Right renal cortex interstitium (tissue), 3 donors: ENCODE data around the gene SENP1. TPM values are rescaled to one million over a fixed set of nuclear protein-coding genes. Genes with fewer than 3 reads are reported as not detected.

Source experiments
- DNase-seq, 3 donors: peaks; one replicate each; pipeline ENCODE4 v3.0.0-alpha.2; 2013; ENCODE audit warnings: low read depth in 3 of 3, low spot score in 2 of 3
- polyA plus RNA-seq, 3 donors: library from polyadenylated mRNA; unstranded; fragments of 120-200 nt; gene quantifications; one replicate each; pipeline ENCODE4 v1.2.1, GENCODE V29; 2013; ENCODE audit not compliant: insufficient read length in 3 of 3

SENP1 gene
- polyA plus RNA-seq, 3 donors = 27.2 to 29.1 (median 27.7) TPM

DNA sequence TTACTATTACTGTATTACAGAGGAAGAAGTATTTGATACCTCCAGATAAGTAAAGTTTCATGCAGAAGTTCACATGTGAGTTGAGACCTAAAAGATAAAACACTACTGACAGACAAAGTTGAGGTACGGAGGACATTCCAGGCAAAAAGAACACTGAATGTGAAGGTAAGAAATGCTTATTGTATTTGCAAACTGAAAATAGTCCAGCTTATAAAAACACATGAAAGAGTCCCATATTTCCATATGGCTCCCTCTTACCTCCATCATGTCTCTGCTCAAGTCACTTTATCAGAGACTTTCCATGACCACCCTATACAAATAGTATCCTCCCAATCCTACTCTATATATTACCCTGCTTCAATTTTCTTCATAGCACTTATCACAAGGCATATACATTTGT lies 35.8 kb downstream of the SENP1 start:
- DNase-seq = no peak

DNA sequence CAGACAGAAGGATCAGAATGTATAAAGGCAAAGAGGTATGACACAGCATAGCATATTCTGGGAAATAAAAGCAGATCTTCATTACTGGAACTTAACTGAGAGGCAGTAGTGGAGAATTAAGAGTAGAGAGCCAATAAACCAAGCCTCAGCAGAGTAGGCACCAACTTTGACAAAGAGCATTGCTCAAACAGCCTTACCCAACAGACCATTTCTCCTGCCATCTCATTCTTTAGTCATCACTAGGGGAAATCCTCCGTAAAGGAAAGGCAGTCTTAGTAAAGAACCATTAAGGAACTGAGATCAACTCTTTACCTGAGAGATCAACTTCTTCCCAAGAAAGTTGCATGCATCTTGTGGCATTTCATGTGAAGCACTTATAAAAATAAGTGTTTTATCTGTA lies 36.6 kb downstream of the SENP1 start:
- DNase-seq = no peak

DNA sequence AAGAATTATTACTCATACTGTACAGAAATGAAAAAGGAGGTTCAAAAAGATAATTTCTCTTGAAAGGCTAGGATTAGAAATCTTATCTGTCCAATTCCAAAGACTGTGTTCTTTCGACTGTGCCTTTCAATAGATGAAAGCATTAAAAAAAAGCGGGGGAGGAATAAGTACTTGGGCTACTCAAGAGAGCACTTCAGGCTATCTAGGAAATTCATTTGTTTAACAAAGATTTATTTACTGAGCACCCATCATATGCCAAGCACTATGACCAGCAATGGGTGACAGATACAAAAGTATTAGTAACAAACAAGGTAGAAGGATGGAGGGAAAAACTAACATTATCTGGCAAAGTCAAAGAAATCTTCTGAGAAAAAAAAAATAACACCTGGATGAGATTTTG lies 37.4 kb downstream of the SENP1 start:
- DNase-seq = no peak

DNA sequence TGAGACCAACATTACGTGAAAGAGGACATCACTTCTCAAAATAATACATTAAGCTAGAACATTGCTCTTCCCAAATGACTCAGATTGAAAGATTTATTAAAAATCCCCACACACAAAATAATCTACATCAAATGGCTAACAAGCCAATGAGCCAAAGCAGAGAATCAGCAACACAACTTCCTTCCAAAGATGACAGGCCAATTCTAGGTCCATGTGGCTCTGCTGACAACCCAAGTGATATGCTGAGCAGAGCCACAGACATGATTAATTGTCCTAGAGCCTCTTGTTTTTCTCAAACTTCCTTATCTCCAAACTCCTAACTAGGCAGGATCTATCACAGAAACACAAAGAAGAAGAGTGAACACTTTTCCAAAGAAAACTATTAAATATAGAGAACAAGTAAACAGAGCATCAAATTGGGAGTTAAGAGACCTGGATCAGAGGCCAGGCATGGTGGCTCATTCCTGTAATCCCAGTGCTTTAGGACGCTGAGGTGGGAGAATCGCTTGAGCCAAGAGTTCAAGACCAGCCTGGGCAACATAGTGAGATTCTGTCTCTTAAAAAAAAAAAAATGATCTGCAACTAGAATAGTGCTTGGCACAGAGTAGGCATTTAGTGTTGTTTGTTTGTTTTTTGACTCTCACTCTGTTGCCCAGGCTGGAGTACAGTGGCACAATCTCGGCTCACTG lies 38.5 kb downstream of the SENP1 start:
- no peak for DNase-seq

DNA sequence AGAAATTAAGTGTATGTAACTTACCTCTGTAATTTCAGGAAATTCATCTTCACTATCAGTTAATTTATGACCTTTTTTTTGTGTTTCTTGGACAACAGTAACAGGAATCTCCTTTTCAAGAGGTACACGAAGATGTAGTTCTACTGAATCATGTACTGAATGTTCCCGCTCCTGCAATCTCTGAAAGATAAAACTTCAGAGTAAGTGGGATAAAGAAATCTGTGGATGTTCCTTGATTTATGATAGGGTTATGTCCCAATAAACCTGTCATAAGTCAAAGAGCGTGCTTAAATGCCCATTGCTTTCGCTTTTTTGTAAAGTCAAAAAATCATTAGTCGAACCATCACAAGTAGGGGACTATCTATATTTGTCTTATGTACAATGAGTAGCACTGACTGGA lies 40.8 kb downstream of the SENP1 start:
- no peak for DNase-seq

DNA sequence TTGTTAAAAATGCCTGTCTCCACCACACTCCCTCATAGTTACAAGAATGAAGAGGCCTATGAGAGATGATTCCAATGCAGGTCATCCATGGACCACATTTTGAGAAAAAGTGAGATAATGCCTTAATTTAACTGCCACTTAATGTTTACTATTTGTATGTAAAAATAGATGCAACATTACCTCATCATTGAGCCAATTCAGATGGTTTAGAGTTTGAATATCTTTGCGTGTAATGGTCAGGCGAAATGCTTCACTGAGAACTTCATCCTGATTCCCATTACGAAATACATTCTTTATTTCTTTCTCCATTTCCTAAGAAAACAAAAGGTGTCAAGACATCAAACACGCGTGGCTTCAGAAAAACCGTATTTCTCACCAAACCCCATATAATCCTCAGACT lies 42.3 kb downstream of the SENP1 start:
- DNase-seq = no peak

DNA sequence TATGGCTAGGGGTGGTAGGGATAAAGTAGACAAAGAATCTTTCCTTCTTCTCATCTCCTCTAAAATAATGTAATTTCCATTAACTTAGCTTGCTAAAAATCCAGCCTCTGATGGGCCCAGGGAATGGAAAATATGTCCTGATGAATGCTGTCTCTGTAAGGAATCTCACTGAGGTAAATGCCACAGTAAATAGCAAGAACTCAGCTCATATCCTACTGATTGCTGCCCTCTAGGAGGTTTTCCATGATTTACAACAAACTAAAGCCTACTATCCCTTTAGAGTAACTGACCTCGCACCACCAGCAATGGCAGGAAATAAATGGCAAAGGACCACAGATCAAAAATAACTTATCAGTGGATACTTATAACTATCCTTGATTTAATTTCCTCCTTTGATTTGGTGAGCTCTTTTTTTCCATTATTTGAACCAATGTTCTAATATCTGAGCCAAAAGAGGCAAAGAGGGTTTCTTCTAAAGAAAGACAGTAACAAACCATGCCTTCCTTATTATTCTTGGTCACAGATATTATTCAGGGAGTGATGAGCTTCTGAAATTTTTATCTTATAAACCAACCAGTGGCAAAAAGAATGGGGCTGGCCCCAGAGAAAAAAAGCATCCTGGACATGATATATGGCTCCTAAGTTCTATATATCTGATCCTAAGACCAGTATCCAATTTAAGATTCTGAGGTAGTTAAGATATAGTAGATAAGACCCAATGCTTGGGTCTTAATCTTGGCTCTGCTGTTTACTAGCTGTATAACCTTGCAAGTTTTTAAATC lies 43.8 kb downstream of the SENP1 start:
- no peak for DNase-seq

DNA sequence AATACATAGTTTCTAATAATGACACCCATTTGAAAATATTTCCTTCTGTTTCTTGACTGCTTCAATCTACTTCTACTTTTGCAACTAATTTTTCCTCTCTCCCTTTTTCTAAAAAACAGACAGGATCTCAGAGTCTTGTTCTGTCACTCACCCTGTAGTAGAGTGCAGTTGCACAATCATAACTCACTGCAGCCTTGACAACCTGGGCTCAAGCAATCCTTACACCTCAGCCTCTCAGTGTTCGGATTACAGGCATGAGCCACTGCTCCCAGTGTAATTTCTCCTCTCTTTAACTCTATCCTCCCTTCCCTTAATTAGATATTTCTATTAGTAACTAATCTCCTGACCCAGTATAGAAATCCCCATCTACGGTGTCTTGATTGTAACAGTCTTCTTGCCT lies 45.4 kb downstream of the SENP1 start:
- no peak for DNase-seq

DNA sequence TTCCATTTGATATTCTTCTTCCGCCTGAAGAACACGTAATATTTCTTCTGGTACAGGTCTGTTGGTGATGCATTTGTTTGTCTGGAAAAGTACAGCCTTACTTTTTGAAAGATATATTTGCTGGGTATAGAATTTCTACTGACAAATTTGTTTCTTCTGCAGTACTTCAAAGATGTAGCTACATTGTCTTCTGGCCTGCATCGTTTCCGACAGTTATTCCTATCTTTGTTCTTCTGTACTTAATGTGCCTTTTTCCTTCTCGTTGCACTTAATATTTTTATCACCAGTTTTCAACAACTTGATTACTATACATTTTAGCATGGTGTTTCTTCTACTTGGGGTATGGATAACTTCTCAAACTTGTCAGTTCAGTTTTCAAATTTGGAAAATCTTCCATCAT lies 47.1 kb downstream of the SENP1 start:
- no peak for DNase-seq

DNA sequence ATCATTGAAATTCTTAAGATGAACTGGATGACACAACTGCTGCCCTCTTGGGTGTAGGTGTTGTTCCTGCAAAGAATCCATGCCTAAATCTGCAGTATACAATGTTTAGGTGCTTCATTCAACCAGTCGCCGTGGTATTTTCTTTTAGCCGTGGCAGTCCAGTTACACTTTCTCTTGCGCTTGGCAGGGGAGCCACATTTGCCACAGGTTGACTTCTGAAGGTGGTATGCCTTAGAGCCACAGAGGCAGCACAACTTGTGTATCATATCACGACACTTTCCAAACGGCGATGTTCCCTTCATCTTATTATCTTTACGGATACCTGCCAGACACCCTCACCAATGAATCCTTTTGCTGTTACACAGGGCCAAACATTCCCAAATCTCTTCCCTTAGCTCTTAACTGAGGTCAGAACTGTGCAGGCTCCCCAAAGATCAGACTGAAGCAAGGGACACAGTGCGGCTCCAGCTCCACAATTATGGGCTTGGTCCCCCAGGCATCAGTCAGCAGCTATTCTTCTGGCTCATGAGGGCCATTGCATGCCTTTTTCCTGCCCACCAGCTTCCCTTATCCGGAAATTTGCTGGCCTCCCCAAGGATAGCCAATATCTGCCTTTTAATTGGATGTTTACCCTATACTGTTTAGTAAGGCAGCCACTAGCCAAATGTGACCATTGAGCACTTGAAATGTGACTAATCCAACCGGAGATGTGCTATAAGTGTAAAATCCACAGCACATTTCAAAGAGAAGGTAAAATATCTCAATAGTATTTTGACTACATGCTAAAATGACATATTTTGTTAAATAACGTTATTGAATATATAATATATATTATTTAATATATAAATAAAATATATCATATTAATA lies 50.7 kb downstream of the SENP1 start:
- DNase-seq = no peak

DNA sequence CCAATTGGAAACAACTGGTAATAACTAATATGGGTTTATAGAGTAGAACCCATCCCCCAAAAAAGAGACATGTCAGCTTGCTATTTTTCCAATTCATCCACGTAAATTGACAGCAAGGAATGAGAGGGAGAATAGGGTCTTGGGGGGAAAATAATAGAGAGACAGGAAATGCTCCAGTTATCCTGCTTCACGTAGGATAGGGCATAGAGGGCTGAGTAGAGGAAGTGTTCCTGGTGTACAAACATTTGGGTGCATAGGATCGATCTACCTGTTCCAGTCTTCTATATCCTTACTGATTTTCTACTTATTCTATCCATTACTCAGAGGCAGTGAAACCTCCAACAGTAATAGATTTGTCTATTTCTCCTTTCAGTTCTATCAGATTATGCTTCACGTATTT lies 52.0 kb downstream of the SENP1 start:
- no peak for DNase-seq

DNA sequence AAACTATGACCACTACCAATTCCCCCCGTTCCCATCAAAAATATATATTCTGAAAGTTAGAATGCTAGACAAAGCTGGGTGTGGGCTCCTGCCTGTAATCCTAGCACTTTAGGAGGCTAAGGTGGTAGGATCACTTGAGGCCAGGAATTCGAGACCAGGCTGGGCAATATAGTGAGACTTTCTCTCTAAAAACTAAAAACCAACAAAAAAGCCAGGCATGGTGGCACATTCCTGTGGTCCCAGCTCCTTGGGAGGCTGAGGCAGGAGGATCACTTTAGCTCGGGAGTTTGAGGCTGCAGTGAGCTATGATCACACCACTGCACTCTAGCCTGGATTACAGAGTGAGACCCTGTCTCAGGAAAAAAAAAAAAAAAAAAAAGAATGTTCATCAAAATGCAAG lies 52.8 kb downstream of the SENP1 start:
- no peak for DNase-seq

DNA sequence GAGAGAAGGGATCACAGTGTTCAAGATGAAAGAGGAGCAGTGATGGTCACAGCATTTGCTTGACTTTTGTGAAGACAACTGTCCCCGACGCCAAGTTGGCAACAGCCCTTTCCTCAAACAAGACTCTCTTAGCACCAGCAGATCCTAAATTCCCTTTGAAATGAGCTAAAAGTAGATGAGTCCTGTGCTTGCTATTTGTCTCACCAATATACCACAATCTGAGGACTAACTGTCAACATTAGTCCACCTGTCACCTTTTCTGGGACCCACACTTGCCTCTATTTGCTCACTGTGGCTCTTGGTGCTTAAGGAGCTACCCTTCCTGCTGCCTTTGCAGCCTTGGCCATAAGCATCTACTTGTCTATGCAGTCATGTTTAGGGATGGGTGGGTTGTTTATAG lies 54.2 kb downstream of the SENP1 start:
- DNase-seq = no peak

DNA sequence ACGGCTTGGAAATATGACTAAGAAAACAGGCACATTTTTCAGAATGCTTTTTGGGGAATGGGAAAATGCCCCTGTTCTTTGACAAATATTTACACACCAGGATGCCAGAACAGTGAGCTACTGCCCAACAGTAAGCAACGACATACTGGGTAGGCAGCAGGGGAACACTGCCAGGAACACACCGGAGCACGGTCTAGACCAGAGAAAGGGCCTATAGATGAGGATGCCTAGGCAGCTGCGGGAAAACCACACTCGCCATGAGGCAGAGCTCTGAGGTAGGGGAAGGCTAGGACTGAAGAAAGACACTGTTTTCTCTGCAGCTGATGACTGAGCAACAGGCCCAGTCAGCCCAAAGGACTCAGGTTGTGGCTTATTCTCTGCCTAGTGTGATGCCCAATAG lies 55.7 kb downstream of the SENP1 start:
- no peak for DNase-seq

DNA sequence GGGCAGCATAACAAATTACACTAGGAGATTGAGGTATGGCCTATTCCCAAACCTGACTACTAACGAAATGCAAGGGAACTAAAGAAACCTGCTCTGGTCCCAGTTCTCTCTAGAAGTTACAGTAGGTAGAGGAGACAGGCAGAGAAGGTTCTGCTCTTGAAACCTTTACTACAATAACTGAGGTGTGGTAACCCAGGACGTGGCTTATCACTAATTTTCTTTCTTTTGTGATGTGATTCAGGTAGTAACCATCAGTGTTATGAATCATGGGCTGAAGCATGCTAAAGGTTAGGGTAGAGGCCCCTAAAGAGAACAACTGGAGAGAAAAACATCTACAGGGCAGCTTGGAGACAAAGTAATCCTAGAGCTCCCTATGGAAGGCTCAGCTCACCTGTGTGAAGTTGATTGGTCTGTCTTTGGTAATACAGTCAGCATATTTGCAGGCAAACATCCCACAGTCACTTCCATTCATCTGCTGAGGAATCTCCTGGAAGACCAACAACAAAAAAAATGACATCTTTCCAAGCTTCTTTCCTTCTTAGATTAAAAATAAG lies 59.8 kb downstream of the SENP1 start:
- no peak for DNase-seq

DNA sequence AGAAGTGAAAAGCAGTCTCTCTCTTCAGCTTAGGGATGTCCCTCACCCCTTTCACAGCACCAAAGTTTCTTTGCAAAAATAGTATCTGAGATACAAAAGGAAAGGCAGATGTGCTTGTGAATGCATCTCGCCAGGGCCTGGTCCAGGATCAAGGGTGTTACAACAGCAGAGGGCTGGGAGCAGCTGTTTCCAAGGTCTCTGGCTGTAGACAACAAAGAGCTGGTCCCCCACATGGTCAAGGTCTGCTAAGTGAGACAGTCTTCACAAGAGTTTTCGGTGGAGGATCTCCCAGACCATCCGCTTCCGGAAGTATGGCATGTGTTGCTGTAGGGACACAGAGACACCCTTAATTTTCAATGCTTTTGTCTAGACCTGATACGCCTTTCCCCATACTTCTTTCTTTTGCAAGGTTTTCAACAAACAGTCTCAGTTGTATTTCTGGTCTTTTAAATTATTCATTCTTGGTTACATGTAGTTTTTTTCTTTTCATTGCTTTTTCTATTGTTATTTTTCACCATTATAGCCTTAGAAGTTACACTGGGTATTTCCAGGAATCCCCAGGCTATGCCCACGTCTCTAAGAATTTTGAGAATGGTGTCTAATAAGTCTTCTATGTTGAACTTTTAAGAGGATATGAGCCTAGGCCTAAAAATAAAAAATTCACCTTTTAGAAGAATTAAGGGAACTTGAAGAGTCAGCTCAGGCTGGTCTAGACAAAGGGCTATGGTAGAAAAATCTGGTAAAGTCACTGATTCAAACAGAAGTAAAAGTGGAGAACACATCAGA lies 60.6 kb downstream of the SENP1 start:
- DNase-seq = no peak

DNA sequence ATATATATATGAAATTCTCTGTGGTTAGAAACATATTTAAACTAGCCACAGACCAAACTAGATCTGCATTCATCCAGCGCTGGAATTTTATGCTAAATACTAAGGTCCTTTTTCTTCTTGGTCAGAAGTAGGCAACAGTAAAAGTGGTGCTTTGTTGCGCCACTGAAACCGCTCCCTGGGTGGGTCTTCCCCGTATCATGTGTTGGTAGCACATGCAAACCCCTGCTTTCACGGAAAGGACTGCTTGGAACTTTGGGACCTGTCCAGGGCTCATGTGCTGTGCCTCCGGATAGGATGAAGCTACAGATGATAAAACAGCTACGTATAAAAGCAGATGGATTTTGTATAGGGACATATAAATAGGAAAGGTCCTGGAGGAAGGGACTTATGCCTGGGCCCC lies 61.5 kb downstream of the SENP1 start:
- DNase-seq = no peak

DNA sequence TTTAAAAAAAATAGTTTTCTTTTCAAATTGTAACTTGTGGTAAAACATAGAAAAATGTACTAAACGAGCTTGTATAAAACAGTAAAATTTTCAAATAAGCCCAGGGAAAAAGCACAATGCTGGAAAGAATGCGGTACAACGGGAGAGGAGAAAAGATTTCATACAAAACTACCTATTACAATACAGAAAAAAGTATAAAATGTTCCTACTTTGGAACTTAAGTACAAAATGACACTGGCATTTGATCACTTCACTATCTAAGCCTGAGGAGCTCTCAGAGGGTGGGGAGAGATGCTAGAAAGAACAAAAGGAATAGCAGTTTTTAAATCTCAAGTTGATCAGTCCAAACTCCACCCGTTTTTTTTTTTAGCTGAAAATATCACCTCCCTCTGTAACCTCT lies 62.1 kb downstream of the SENP1 start:
- DNase-seq = no peak

DNA sequence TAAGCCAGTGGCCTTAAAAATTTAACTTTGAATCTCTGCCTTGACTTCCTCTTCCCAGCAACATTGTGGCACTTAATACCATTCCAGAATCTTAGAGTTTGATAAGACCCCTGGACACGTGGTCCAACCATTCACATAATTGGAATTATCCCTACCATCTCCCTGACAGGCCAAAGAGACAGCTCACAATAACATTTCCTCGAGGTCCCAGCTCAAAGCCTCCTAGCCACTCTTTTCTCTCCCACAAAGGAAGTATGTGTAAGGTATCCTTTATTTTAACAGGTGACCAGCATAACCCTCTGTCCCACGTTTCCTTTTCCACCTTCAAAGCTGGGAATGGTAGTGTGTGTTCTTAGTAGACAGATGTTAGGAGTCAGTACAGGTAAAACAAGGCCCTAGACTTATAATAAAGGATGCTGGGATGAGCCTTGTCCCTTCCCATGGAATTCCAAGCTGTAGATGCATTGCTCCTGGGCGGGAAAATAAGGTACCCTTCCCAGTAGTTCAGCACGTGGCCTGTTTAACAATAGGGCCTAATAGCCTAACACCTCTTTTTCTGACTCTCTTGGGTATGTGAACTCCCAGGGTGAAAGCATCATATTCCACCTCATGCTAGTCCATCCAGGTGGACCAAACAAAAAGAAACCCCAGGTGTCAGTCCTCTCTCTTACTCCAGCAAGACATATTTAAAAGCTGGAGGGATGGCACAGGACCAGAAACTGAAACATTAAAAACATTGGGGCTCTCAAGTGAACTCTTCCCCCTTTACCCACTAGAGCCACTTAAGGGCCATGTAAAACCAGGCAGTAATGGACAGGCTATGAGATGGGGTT lies 64.1 kb downstream of the SENP1 start:
- no peak for DNase-seq

DNA sequence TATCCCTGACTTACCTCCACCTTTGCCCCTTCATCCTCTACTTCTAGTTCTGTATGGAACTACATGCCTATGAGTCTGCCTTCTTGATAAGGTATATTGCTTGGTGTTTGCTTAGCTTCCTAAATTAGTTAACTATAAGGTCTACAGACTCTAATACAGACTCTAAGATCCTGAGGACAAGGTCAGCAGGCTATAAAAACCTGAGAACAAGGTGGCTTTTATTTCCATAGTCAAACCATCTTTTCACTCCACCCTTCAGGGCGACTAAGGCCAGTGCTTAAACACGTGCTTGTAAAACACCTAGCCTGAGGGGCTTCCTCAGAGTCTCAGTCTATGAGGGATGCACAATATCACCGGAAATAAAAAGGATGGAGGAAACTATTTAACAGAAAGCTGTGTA lies 65.5 kb downstream of the SENP1 start:
- DNase-seq = no peak
